Measurements from ENCODE around the gene EHD2. TPM values are rescaled to one million over a fixed set of nuclear protein-coding genes. Genes with fewer than 3 reads are reported as not detected.
"Not testable (repeated sequence)": the region's sequence is repeated elsewhere in the genome, so short reads cannot be mapped to it uniquely, and the experiment has no call there.

Gene EHD2, protein sequence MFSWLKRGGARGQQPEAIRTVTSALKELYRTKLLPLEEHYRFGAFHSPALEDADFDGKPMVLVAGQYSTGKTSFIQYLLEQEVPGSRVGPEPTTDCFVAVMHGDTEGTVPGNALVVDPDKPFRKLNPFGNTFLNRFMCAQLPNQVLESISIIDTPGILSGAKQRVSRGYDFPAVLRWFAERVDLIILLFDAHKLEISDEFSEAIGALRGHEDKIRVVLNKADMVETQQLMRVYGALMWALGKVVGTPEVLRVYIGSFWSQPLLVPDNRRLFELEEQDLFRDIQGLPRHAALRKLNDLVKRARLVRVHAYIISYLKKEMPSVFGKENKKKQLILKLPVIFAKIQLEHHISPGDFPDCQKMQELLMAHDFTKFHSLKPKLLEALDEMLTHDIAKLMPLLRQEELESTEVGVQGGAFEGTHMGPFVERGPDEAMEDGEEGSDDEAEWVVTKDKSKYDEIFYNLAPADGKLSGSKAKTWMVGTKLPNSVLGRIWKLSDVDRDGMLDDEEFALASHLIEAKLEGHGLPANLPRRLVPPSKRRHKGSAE
- 10 to 100 TPM in 3 of 8 experiments, 1 to 10 TPM in 4, under 1 TPM in 1; 0.38 to 43.6 (median 4.8) TPM for total RNA-seq

GRCh38 chr19:47713046-47714021 is at the start of gene EHD2:
EHD2 (plus strand) TSS chr19:47713422; CDS start chr19:47716613, 3,191 bp downstream.
- 0 to 100% (median 40%) methylated on average over 1 to 4 of the region's 52 CpGs; no CpG with 5 or more reads in 3 of the 10 experiments for whole genome bisulfite sequencing, 10 experiments
- in situ Hi-C loops (cut with MboI; ENCODE audit: low pct_unique_long_range_greater_than_20kb in 2 of 9, low sequenced_read_pairs in 9 of 9, unreplicated experiment in 9 of 9) = loop anchor here in 2 of 9 experiments (25.0 kb wide), 1 partner anchor 276 kb away; no protein-coding TSS in a partner anchor
- H3K4me3 ChIP-seq = peak within 1 kb of the TSS; percentile 12 to 55 (median 28)
- no peaks in the 10 kb centered on the region for H3K4me1 ChIP-seq (replicated peaks in 1 of 2)
- no peak within 1 kb of the TSS for H3K27ac ChIP-seq
- ATAC-seq (replicated peaks in 6 of 8) = peak; percentile 77 to 94 (median 92)

DNA sequence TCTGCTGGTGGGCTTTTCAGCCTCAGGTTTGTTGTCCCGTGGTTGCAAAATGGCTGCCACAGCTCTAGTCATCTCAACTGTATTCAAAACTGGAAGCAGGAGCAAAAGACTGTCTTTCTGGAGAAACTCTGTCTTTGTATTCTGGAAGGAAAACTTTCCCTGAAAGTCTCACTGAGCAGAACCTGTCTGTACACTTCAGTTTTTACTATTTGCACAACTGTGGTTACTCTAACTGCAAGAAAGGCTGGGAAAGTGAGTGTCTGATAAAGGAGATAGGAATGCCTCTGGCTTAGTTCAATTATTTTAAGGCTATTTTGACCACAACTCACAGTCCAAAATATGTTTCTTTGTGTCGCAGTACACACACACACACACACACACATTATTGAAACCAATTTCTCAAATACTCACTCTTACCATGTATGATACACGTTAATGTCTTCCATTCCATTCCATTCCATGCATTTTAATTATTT is 49.7 kb upstream of the EHD2 start:
- in situ Hi-C loops (cut with MboI; ENCODE audit: low pct_unique_long_range_greater_than_20kb in 2 of 9, low sequenced_read_pairs in 9 of 9, unreplicated experiment in 9 of 9) = no loop called here
- Histone ChIP-seq H3K4me1 (replicated peaks in 1 of 2) (no peaks in the 10 kb centered on the region), H3K27ac (peak overlapping the region in 1 of 2 donors; percentile 5), H3K4me3 (no peak overlapping the region)
- peak in 1 of 8 experiments; percentile 18 for ATAC-seq (replicated peaks in 6 of 8)
- 24 to 100% (median 79%) methylated on average over 2 to 3 of the region's 3 CpGs; no CpG with 5 or more reads in 2 of the 10 experiments for WGBS, 10 experiments

- ATAC-seq (replicated peaks in 6 of 8) = peak in 3 of 8 experiments; percentile 60 to 90 (median 79)
- no peak overlapping the region for H3K4me3 ChIP-seq
- 10 to 98% (median 89%) methylated on average over 1 to 15 of the region's 24 CpGs; no CpG with 5 or more reads in 1 of the 10 experiments for WGBS, 10 experiments
- peak overlapping the region in 1 of 2 donors; percentile 5 for H3K27ac ChIP-seq
- H3K4me1 ChIP-seq (replicated peaks in 1 of 2) = no peaks in the 10 kb centered on the region
- in situ Hi-C loops (cut with MboI; ENCODE audit: low pct_unique_long_range_greater_than_20kb in 2 of 9, low sequenced_read_pairs in 9 of 9, unreplicated experiment in 9 of 9) = no loop called here
Observed at GRCh38 chr19:47663911-47664771, 49.1 kb upstream of the EHD2 start.

GRCh38 chr19:47668556-47668955 is 44.7 kb upstream of the EHD2 start:
- in situ Hi-C loops (cut with MboI; ENCODE audit: low pct_unique_long_range_greater_than_20kb in 2 of 9, low sequenced_read_pairs in 9 of 9, unreplicated experiment in 9 of 9) = not testable (repeated sequence)
- 76 to 100% (median 95%) methylated on average over 1 to 13 of the region's 13 CpGs; no CpG with 5 or more reads in 5 of the 10 experiments for WGBS, 10 experiments

GRCh38 chr19:47670736-47671135 is 42.5 kb upstream of the EHD2 start:
- WGBS, 10 experiments = 100% methylated on average over 1 of the region's 8 CpGs; no CpG with 5 or more reads in 9 of the 10 experiments
- no peak overlapping the region for H3K27ac ChIP-seq
- H3K4me3 ChIP-seq = no peak overlapping the region
- no peaks in the 10 kb centered on the region for H3K4me1 ChIP-seq (replicated peaks in 1 of 2)
- ATAC-seq (replicated peaks in 6 of 8) = no peak
- in situ Hi-C loops (cut with MboI; ENCODE audit: low pct_unique_long_range_greater_than_20kb in 2 of 9, low sequenced_read_pairs in 9 of 9, unreplicated experiment in 9 of 9) = no loop called here

More at GRCh38 chr19:47668556-47668955, 44.7 kb upstream of the EHD2 start:
- H3K4me3 ChIP-seq; H3K4me1 ChIP-seq (replicated peaks in 1 of 2); ATAC-seq (replicated peaks in 6 of 8); H3K27ac ChIP-seq: not testable (repeated sequence)

DNA sequence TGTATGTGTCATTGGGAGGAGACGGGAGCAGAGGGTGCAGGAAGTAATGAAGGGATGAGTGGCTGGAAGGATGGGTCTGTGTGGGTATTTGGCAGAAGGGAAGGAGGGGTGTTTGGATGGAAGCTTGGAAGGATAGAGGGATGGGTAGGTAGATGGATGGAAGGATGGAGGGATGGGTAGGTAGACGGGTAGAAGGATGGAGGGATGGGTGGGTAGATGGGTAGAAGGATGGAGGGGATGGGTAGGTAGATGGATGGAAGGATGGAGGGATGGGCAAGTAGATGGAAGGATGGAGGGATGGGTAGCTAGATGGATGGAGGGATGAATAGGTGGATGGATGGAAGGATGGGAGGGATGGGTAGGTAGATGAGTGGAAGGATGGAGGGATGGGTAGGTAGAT is 41.7 kb upstream of the EHD2 start:
- no peaks in the 10 kb centered on the region for H3K4me1 ChIP-seq (replicated peaks in 1 of 2)
- no peak overlapping the region for H3K27ac ChIP-seq
- in situ Hi-C loops (cut with MboI; ENCODE audit: low pct_unique_long_range_greater_than_20kb in 2 of 9, low sequenced_read_pairs in 9 of 9, unreplicated experiment in 9 of 9) = no loop called here
- H3K4me3 ChIP-seq = no peak overlapping the region
- 100% methylated on average over 1 to 2 of the region's 2 CpGs; no CpG with 5 or more reads in 5 of the 10 experiments for WGBS, 10 experiments
- no peak for ATAC-seq (replicated peaks in 6 of 8)

DNA sequence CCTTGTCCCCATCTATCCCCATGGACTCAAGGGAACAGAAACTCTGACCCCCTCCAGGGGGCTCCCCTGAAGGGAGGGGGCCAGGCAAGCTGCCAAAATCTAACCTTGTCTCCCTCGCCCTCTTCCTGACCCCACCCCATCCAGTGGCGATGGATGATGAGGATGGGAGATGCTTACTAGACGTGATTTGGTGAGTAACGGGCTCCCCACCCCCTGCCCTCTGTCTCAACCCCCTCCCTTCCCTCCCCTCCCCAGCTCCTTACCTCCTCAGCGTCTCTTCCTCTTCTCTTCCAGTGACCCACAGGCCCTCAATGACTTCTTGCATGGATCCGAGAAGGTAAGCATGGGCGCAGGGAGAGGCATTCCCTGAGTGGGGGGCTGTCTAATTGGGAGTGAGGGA is 39.8 kb upstream of the EHD2 start:
- Histone ChIP-seq H3K4me3 (no peak overlapping the region), H3K27ac (no peak overlapping the region), H3K4me1 (replicated peaks in 1 of 2) (no peaks in the 10 kb centered on the region)
- no peak for ATAC-seq (replicated peaks in 6 of 8)
- 100% methylated on average over 1 to 2 of the region's 7 CpGs; no CpG with 5 or more reads in 8 of the 10 experiments for WGBS, 10 experiments
- in situ Hi-C loops (cut with MboI; ENCODE audit: low pct_unique_long_range_greater_than_20kb in 2 of 9, low sequenced_read_pairs in 9 of 9, unreplicated experiment in 9 of 9) = no loop called here

DNA sequence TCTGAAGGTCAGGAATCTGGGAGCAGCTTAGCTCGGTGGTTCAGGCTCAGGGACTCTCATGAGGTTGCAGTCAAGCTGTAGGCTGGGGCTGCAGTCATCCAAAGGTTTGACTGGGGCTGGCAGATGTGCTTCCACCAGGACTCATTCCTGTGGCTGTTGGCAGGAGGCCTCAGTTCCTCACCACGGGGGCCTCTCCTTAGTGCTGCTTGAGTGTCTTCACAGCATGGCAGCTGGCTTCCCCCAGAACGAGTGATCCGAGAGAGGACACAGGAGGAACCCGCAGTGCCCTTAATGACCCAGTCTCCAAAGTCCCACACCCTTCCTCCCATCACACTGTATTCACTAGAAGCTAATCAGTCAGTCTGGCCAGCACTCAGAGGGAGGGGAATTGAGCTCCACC is 38.7 kb upstream of the EHD2 start:
- no peak overlapping the region for H3K4me3 ChIP-seq
- H3K4me1 ChIP-seq (replicated peaks in 1 of 2) = no peaks in the 10 kb centered on the region
- WGBS, 10 experiments = 20 to 100% (median 100%) methylated on average over 1 to 4 of the region's 5 CpGs; no CpG with 5 or more reads in 5 of the 10 experiments
- ATAC-seq (replicated peaks in 6 of 8) = no peak
- H3K27ac ChIP-seq = no peak overlapping the region
- in situ Hi-C loops (cut with MboI; ENCODE audit: low pct_unique_long_range_greater_than_20kb in 2 of 9, low sequenced_read_pairs in 9 of 9, unreplicated experiment in 9 of 9) = no loop called here

DNA sequence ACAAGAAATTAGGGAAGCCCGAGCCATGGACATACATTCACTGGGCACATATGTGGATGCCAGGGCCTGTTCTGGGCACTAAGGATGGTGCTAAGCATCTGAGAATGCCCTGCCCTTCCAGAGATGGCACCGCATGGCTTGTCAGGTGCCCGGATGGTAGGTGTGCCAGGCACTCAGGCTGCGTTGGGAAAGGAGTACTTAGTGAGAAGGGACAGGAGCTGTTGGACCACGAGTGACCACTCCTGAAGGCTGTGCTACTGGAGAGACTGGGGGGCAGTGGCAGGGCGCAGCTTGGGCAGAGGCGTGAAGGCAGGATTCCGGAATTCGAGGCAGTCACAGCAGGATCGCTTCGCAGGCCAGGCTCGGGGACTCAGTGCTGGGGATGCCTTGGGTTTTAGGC is 38.0 kb upstream of the EHD2 start:
- Histone ChIP-seq H3K4me3 (no peak overlapping the region), H3K27ac (no peak overlapping the region), H3K4me1 (replicated peaks in 1 of 2) (no peaks in the 10 kb centered on the region)
- no peak for ATAC-seq (replicated peaks in 6 of 8)
- in situ Hi-C loops (cut with MboI; ENCODE audit: low pct_unique_long_range_greater_than_20kb in 2 of 9, low sequenced_read_pairs in 9 of 9, unreplicated experiment in 9 of 9) = loop anchor here in 2 of 9 experiments (25.0 kb wide), 2 partner anchors 163 to 238 kb away; partner anchors contain the start of gene NAPA (in 1 of the 2)
- 77 to 100% (median 89%) methylated on average over 1 to 6 of the region's 12 CpGs; no CpG with 5 or more reads in 5 of the 10 experiments for WGBS, 10 experiments

DNA sequence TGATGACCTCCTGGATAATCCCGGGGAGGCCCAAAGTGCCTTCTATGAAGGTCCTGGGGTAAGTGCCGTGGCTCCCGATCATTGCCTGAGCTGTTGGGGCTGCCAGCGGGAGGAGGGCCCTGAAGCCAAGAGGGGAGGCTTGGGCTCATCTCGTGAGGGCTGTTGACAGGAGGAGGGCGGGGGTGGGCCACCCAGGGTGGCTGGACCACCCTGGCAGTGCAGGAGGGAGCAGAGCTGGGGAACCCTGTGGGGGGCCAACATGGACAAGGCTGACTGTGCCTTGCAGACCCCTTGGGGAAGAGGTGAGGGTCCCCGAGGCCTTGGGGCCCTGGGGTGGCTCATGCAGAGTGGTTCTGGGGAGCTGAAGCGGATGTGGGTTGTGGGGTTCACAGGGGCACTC is 37.4 kb upstream of the EHD2 start:
- H3K4me1 ChIP-seq (replicated peaks in 1 of 2) = no peaks in the 10 kb centered on the region
- in situ Hi-C loops (cut with MboI; ENCODE audit: low pct_unique_long_range_greater_than_20kb in 2 of 9, low sequenced_read_pairs in 9 of 9, unreplicated experiment in 9 of 9) = loop anchor here in 2 of 9 experiments (25.0 kb wide), 2 partner anchors 164 to 239 kb away; partner anchors contain the start of gene NAPA (in 1 of the 2)
- H3K27ac ChIP-seq = no peak overlapping the region
- no peak overlapping the region for H3K4me3 ChIP-seq
- WGBS, 10 experiments = 0 to 90% (median 83%) methylated on average over 1 to 2 of the region's 8 CpGs; no CpG with 5 or more reads in 7 of the 10 experiments
- ATAC-seq (replicated peaks in 6 of 8) = no peak

GRCh38 chr19:47676811-47677210 is 36.4 kb upstream of the EHD2 start:
- no peak for ATAC-seq (replicated peaks in 6 of 8)
- in situ Hi-C loops (cut with MboI; ENCODE audit: low pct_unique_long_range_greater_than_20kb in 2 of 9, low sequenced_read_pairs in 9 of 9, unreplicated experiment in 9 of 9) = loop anchor here in 2 of 9 experiments (25.0 kb wide), 2 partner anchors 165 to 240 kb away; partner anchors contain the start of gene NAPA (in 1 of the 2)
- Histone ChIP-seq H3K27ac (no peak overlapping the region), H3K4me1 (replicated peaks in 1 of 2) (no peaks in the 10 kb centered on the region), H3K4me3 (no peak overlapping the region)
- WGBS, 10 experiments = 83 to 100% (median 85%) methylated on average over 1 to 4 of the region's 8 CpGs; no CpG with 5 or more reads in 5 of the 10 experiments

Measured in motor neuron (in vitro differentiated cells).